ELF-1 (cell line): ENCODE results near the gene KRTAP5-9.
A peak's percentile ranks its signal among the peaks of the same experiment; 100 is the strongest.
"Not testable (repeated sequence)": the region's sequence is repeated elsewhere in the genome, so short reads cannot be mapped to it uniquely, and the experiment has no call there.

Experiments used
- DNase-seq: peaks from one replicate; pipeline ENCODE4 v3.0.0-alpha.2; 2016; ENCODE audit warnings: low read depth, low spot score

KRTAP5-9 gene, protein sequence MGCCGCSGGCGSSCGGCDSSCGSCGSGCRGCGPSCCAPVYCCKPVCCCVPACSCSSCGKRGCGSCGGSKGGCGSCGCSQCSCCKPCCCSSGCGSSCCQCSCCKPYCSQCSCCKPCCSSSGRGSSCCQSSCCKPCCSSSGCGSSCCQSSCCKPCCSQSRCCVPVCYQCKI

DNA sequence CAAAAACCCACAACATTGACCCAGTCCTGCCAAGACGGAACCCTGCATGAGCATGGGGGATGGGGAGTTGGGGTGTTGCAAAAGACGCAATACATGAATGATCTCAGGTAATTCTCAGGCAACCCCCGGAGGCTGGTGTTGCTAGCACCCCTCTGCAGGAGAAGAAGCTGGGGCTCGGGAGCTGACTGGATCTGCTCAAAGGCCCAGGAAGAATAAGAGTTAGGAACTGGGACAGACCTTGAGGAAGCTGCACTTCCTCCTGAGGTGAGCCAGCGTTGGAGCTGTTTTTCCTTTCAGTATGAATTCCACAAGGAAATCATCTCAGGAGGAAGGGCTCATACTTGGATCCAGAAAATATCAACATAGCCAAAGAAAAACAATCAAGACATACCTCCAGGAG, at the start of gene KRTAP5-9:
Gene KRTAP5-9 (plus strand): TSS at position 301 of the 400 bp plus-strand sequence. CDS start 238 bp downstream, outside the sequence.
- no peak for DNase-seq

DNA sequence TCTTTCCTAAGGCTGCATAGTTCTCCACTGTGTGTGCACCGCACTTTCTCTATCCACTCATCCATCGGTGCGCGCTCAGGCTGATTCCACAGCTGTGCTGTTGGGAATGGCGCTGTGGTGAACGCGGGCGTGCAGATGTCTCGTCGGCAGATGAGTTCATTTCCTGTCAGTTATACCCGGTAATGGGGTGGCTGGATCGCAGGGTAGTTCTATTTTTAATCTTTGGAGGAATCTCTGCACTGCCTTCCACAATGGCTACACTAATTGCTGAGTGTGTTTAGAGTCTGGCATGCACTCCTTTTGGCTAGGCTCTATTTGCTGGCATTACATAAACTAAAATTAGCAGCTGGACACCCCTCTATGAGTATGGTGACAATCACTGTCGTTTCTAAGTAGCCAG, 49.1 kb upstream of the KRTAP5-9 start:
- no peak for DNase-seq

DNA sequence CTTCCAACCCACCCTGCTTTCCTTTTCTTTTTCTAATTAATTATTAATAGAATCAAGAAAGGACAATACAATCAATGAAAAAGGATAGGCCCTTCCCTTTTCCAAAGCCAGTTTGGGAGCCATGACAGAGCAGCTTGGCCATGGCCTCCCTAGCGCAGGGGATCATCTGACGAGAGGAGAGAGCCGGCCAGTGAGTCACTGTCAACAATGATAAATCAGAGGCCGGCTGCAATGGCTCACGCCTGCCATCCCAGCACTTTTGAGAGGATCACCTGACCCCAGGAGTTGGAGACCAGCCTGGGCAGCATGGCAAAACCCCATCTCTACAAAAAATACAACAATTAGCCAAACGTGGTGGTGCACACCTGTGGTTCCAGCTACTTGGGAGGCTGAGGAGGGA, 48.7 kb upstream of the KRTAP5-9 start:
- DNase-seq = no peak

DNA sequence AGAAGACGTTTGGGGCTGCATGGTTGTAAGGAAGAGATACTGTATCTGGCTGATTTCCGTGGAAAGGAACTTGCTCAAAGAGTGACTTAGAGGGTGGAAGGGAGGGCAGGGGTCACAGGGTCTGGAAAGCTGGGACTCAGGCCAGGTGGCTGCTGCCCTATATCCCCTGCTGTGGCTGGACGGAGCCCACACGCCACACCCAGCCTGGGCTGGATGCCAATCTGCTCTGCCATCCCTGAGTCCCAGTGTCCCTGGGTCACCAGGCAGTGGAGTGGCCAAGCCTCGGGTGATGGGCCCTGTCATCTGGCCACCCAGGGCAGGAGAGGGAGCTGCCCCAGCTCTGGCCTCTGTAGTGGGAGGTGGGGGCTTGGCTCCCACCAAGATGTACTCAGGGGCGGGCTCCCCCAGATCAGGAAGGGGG, 47.6 kb upstream of the KRTAP5-9 start:
- DNase-seq = no peak

DNA sequence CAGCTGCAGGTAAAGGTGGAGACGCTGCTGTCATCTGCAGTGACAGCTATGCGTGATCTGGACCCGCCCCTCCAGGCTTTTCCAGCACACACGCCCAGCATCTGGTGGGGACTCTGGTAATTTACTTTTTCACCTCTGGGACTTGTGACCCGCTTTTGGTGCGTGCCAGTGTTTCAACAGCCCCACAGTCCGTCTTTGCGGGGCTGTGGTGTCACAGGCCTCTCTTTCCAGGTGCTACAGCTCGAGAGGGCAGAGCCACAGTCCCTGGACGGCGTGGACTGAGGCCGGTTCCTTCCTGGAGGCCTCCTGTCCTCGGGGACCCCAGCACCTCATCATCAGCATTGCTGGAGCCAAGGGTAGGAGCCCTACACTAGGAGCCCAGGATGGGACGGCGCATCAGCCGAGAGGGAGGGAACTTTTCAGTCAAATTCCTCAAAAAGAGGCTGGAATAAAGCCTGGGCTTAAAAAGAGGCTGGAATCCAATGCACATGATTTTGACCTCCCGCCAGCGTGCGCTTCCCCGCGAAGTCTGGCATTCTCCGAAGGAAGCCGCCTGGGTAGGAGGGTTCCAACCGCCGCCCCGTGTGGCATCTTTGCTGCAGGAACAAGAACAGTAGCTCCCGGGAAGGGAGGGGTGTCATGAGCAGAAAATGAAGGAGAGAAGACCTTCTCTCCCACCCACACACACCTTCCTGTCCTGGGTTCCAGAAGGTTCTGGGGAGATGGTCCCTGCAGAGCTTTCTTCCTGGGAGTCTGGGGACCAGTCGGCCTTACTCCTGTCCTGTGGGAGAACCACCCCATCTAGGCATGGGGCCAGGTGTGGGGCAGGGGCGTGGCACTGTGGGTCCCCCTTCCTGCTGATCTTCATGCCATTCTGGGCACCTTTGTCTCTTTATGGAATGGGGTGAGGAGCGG, 46.9 kb upstream of the KRTAP5-9 start:
- no peak for DNase-seq

DNA sequence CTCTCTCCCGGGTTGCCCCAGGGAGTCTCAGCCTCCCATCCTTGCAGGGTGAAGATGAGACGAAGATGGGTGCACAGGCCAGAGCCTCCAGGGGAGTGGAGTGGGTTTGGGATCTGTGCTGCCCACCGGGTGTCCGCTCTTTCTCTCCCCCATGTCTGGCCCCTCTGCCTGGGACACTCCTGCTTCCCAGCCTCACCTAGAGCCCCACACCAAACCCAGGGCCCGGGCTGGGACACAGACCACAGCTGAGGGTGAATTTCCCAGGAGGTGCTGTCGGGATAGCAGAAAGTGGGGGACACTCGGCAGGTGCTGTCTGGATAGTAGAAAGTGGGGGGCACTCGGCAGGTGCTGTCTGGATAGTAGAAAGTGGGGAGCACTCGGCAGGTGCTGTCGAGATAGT, 46.2 kb upstream of the KRTAP5-9 start:
- DNase-seq = no peak

DNA sequence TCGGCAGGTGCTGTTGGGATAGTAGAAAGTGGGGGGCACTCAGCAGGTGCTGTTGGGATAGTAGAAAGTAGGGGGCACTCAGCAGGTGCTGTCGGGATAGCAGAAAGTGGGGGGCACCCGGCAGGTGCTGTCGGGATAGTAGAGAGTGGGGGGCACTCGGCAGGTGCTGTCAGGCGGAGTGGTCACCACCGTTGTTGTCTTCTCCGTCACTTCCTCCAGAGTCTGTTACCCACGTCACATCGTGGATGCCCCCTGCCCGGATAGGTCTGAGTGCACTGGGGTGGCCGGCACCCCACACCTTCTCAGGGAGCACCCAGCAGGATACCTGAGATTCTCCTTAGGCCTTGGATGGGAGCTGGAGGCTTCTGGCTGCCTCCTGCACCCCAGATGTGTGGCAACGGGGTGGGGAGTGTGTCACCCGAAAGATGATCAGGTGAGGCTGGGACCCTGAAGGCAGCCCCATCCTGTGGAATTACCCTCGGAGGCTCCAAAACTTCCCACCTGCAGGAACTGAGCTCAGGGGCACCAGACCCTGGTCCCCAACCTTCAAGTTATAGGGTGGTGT, 45.3 kb upstream of the KRTAP5-9 start:
- DNase-seq = no peak

DNA sequence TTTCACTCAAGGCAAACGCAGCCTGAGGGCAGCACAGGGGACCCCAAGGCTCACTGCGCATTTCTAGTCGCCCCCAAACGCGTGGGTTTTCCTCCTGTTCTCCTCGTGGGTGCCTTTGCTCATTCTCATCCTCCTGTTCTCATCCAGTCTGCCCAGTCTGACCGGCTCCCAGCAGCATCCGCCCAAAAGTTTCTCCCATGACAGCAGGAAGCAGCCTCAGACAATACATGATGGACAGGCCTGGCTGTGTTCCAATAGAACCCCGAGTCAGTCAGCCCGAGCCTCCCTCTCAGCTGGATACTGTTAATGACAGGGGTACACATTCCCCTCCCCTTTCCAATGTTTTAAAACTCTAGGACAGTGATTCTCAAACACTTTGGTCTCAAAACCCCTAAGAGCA, 43.7 kb upstream of the KRTAP5-9 start:
- DNase-seq = peak; percentile 53

DNA sequence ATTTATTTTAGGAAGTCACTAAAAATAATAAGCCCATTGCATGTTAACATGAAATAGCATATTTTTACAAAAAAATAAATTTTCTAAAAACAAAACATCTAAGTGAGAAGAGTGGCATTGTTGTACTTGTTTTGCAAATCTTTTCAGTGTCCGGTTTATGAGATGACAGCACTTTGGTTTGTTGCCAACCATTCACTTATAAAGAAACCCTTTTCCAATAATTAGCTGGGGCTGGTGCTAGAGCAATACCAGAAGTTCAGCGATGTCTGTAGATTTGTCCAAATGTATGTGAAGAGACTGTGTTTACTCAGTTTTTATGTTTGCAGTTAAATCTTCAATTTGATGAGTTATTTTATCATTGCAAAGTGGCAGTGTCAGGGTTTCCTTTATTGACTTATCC, 43.2 kb upstream of the KRTAP5-9 start:
- DNase-seq = no peak

DNA sequence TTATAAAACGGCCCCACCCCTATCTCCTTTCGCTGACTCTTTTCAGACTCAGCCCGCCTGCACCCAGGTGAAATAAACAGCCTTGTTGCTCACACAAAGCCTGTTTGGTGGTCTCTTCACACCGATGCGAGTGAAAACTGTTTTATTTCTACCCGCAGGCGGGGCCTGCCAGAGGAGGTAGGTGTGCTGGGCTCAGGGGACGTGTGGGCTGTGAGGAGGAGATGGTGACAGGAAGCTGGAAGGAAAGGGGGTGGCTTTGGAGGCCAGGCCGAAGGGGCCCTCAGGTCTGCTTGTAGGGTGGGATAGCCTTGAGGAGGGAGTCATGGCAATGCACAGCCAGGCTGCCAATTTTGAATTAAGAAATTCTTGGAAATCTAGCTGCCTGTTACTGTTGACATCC, 42.4 kb upstream of the KRTAP5-9 start:
- DNase-seq = peak; percentile 49

DNA sequence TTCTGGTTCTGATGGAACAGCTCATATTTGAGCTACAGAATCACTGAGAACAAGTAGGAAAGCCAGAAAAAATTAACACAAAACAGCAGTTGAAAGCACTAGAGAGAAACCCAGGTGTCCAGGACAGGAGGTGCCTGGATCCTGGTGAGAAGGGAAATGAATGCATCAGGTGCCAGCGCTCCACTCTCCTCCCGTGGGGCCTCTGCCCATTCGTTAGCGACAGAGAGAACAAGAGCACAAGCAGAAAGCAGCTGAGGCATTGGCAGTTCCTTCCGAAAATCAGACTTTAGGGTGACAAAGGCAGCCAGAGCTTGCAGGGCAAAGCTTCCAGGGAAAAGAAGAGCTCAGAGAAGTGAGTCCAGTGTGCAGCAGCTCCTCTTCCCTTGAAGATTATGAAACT, 41.1 kb upstream of the KRTAP5-9 start:
- DNase-seq = no peak

DNA sequence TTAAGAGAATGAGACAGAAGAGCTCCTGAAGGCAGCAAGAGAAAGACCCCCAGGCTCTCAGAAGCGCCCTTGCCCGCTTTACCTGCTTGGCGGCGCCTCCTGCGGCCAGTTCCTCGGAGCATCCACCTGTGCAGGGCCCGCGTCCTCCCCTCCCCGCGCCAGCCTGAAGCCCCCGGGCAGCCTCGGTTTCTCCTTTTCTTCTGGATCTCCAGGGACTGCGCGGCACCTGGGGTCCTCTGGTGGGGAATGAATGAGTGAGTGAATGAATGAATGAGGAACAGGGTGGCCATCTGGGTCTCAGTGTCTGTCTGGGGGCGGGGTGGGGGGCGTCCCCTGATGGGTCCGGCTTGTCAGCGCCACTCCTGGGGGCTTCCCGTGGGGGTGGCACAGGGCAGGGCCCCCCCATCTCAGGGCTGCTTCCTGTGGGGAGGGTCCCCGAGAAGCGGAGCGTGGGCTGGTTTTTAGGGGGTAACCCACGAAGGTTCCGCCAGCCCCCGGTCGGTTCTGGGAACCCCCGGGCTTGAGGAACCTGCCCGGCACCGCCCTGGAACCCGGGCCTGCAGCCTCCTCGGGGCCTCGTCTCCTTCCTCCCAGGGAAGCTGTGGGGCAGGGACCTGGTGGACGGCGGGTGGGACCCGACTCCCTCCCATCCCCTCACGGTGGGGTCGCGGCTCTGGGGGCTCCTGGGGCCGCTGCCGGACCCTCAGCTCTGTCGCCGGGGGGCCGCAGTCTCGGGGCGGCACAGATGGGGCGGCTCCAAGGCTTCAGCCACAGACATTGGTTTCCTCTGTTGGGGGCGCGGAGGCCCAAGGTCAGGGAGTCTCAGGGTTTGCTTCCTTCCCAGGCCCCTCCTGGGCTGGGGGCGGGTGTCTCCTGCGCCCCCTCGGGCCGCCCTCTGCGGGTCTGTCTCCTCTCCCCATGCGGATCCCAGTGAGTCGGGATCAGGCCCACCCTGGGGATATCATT, 29.4 kb upstream of the KRTAP5-9 start:
- DNase-seq = no peak

DNA sequence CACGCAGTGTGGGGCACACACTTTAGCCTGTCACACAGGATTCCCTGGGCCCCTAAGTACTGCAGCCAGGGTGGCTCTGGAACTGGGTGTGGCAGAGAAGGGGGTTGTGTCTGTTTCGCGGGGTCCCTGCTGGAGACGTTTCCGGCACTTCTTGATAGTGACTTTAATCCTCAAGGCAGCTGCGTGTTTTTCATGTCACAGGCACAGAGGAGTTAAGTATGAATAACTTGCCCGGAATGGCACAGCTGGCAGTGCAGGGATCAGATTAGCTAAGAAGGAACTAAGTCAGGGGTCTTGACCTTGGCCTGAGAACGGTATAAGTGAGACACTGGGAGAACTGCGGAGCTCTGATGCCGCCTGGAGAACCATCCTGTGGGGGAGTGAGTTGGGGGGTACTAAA, 28.7 kb upstream of the KRTAP5-9 start:
- no peak for DNase-seq

DNA sequence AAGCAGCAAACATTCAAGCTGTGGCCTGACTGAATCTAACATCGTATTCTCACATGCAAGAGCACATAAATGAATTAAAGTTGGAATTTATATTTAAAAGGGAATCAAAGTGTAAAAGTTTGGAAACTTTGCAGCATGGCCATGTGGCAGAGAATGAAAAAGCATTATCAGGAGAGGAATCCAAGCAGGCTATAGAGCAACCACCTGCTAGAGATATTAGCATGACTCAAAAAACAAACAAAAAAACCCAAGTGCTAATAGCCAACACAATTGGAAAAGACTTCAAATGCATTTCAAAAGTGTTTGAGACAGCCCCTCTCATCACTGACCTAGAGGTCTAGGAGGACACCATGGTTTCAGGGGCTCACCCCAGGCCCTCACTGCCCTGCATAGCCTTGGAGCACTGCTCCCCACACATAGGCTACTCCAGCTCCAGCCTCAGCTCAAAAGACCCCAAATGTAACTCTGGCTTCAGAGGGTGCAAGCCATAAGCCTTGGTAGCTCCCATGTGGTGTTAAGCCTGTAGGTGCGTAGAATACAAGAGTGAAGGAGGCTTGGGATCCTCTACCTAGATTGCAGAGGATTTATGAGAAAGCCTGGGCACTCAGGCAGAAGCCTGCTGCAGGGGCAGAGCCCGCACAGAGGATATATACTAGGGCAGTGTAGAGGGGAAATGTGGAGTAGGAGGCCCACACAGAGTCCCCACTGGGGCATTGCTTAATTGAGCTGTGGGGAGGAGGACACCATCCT, 22.9 kb upstream of the KRTAP5-9 start:
- no peak for DNase-seq

DNA sequence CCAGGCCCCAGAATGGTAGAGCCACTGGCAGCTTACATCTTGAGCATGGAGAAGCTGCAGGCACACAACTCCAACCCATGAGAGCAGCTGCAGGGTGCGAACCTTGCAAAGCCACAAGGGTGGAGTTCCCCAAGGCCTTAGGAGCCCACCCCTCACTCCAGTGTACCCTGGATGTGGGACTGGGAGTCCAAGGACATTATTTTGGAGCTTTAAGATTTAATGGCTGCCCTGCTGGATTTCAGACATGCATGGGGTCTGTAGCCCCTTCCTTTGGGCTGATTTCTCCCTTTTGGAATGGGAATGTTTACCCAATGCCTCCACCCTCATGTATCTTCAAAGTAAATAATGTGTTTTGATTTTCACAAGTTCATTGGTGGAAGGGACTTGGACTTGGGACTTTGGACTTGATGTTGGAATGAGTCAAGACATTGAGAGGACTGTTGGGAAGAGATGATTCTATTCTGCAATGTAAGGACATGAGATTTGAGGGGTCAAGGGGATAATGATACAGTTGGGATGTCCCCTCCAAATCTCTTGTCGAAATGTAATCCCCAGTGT, 22.2 kb upstream of the KRTAP5-9 start:
- no peak for DNase-seq

DNA sequence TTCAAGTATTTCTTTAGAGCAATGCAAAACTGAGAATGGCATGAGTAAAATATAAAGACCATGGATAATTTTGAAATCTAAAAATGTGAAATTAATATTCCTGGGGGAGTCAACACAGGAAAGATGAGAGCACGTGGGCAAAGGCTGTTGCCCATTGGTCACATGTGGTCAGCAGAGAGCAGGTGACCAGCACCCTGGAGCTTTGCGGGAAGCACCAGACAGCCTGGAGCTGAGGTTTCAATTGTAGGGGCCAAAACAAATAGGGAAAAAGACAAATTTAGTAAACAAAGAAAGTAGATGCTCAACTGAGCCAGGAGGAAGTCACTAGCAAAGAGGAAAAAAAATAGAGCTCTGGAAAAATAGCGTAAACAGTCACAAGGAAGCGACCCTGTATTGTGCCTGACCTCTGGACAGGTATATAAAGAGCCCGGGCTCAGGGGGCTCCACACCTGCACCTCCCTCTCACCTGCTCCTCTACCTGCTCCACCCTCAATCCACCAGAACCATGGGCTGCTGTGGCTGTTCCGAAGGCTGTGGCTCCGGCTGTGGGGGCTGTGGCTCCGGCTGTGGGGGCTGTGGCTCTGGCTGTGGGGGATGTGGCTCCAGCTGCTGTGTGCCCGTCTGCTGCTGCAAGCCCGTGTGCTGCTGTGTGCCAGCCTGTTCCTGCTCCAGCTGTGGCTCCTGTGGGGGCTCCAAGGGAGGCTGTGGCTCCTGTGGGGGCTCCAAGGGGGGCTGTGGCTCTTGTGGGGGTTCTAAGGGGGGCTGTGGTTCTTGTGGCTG, 21.2 kb upstream of the KRTAP5-9 start, which contains the start of gene KRTAP5-7:
Gene KRTAP5-7 (plus strand): TSS at position 472 of the 780 bp plus-strand sequence. CDS start 34 bp downstream, at position 506.
- DNase-seq = not testable (repeated sequence)

DNA sequence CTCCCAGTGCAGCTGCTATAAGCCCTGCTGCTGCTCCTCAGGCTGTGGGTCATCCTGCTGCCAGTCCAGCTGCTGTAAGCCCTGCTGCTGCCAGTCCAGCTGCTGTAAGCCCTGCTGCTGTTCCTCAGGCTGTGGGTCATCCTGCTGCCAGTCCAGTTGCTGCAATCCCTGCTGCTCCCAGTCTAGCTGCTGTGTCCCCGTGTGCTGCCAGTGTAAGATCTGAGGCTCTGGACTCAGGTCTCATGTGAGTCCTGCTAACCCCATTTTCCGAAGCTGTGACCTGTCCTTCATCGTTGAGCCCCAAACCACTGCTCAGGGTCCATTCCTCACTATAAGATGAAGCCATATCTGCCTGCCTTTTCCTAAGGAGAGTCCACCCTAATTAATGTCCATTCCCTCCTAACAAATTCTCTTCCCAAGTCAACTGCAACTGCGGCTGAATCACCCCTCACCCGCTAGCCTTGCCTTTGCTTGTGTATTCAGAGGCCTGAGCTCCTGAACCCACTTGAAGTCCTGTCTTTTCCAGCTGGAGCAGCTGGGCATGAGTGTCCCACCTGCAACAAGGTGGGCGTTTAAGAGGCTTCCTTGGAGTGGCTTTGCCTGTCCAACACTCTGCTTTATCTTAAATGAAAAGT, 20.5 kb upstream of the KRTAP5-9 start:
- no peak for DNase-seq

DNA sequence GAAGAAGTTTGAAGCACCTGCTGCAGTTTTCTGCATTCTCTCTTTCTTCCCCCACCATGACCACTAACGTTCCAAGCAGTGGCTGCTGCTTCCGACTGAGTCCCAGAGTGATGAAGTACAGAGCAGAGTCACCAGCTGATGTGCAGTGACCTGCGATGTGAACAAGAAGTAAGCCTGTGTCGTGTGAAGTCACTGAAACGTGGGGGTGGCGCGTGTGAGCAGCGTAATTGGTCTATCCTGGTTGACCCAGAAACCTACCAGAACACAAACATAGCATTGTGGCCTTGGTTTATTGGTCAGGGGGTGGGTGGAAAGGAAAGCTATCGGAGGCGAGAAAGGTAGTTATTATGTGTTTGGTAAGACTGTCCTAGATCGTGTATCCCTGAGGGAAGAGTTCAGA, 17.6 kb upstream of the KRTAP5-9 start:
- no peak for DNase-seq

DNA sequence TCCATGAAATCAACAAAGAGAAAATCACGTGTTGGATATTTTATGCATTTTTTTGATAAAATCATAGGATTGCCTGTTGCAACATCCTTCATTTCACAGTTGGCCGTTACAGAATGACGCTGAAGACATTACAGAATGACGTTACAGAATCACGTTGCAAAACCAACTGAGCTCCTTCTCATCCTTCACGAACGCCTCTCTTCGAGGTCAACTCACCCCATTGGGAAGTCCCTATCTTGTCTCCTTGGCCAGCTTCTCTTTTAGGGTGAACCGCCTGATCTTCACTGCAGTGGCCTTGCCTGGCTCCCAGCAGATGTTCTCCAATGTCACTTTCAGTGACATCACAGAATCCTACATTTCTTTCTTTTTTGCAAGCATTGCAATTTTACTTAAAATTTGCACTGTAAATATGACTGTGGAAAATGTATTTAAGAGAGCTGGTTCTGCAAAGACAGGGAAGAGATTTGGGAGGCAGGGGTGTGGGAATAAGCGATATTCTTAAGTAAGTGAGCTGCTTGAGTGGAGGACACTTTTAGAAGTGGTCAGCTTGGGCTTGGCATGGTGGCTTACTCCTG, 16.1 kb upstream of the KRTAP5-9 start:
- no peak for DNase-seq
